DND-41 (cell line): ENCODE results near the gene PTGES3.

Source experiments
- ATAC-seq: fragments of 200-7000 bp; cut with Tn5 transposase; 3 replicates; pipeline ENCODE4 v1.9.1; 2021; ENCODE audit warnings: low read depth; ENCODE audit not compliant: insufficient read depth
- DNase-seq: peaks from one replicate; pipeline ENCODE4 v3.0.0-alpha.2; 2020
- H2AFZ ChIP-seq: 2 replicates; pipeline ENCODE4 v1.6.0; 2012; ENCODE audit warnings: low read depth, low read length
- H3K27ac ChIP-seq: 2 replicates; pipeline ENCODE4 v1.5.1; 2012; ENCODE audit warnings: low read length, inconsistent platforms
- H3K27me3 ChIP-seq: fragments of 200-600 bp; sonication (generic); 2 replicates; pipeline ENCODE4 v1.6.0; 2012; ENCODE audit warnings: low read length, mild to moderate bottlenecking, inconsistent platforms; ENCODE audit not compliant: insufficient read depth, poor library complexity
- H3K36me3 ChIP-seq: 2 replicates; pipeline ENCODE4 v1.5.1; 2012; ENCODE audit warnings: low read length, inconsistent platforms; ENCODE audit not compliant: insufficient read depth
- H3K4me1 ChIP-seq: 2 replicates; pipeline ENCODE4 v1.5.1; 2012; ENCODE audit warnings: mild to moderate bottlenecking, low read length; ENCODE audit not compliant: insufficient read depth
- H3K4me2 ChIP-seq: 2 replicates; pipeline ENCODE4 v1.6.0; 2012; ENCODE audit warnings: mild to moderate bottlenecking, moderate library complexity, low read length, inconsistent platforms; ENCODE audit not compliant: insufficient read depth
- H3K4me3 ChIP-seq, 2 experiments: fragments of 200-600 bp in 1 of 2; shearing (Covaris generic) in 1 of 2; 2 replicates each; pipeline ENCODE4 v1.5.1; 2012 to 2016; ENCODE audit warnings: inconsistent platforms in 2 of 2, low read length in 2 of 2, mild to moderate bottlenecking in 2 of 2, low read depth in 1 of 2, moderate library complexity in 1 of 2
- H3K79me2 ChIP-seq: 2 replicates; pipeline ENCODE4 v1.6.0; 2012; ENCODE audit warnings: low read length, inconsistent platforms; ENCODE audit not compliant: insufficient read depth
- H3K9ac ChIP-seq: 2 replicates; pipeline ENCODE4 v1.6.0; 2012; ENCODE audit warnings: low read depth, mild to moderate bottlenecking, inconsistent platforms, low read length, moderate library complexity
- H3K9me3 ChIP-seq: 2 replicates; pipeline ENCODE4 v1.5.1; 2012; ENCODE audit warnings: low read length, moderate library complexity, mild to moderate bottlenecking, inconsistent platforms; ENCODE audit not compliant: insufficient read depth, severe bottlenecking
- H4K20me1 ChIP-seq: 2 replicates; pipeline ENCODE4 v1.6.0; 2012; ENCODE audit warnings: low read length; ENCODE audit not compliant: insufficient read depth
- EZH2 ChIP-seq: IDR thresholded peaks from 3 replicates; pipeline ENCODE4 v1.6.1; 2012; ENCODE audit warnings: borderline replicate concordance, low read depth, mild to moderate bottlenecking, moderate library complexity, low read length, inconsistent platforms; ENCODE audit not compliant: severe bottlenecking
- TF ChIP-seq, protein P1 (sequence below): IDR thresholded peaks from 2 replicates; pipeline ENCODE4 v1.5.1; 2012; ENCODE audit warnings: borderline replicate concordance, low read length, moderate library complexity, mild to moderate bottlenecking; ENCODE audit not compliant: poor library complexity, severe bottlenecking; ENCODE audit errors: extremely low read depth

The PTGES3 gene

DNA sequence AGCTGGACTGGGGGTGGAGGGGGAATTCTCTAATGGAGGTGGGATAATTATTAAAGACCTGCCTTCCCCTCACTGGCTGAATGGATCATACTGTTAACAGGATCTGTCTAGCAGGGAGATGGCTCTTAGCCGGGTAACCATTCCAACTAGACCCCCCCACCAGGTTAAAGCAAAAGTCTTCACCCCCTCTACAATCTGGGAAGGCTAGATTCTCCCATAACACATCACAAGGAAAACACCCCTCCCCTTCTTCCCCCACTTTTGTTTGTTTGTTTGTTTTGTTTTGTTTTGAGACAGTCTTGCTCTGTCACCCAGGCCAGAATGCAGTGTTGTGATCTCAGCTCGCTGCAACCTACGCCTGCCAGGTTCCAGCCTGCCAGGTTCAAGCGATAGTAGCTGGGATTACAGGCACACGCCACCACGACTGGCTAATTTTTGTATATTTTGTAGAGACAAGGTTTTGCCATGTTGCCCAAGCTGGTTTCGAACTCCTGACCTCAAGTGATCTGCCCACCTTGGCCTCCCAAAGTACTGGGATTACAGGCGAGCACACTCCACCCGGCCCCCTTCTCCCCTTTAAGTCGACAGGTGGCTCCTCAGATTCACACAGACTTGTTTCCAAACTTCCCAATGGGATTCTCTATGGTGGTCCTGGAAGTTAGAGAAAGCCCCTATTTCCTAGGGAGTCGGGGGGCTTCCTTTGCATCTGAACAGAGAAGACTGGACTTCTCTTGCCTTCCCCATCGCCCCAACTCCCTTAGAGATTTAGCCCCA is 54.4 kb downstream of the PTGES3 start:
- H3K4me1 ChIP-seq, result peaks cover 63% of the 10 kb centered on the region
- ATAC-seq, result no peak

DNA sequence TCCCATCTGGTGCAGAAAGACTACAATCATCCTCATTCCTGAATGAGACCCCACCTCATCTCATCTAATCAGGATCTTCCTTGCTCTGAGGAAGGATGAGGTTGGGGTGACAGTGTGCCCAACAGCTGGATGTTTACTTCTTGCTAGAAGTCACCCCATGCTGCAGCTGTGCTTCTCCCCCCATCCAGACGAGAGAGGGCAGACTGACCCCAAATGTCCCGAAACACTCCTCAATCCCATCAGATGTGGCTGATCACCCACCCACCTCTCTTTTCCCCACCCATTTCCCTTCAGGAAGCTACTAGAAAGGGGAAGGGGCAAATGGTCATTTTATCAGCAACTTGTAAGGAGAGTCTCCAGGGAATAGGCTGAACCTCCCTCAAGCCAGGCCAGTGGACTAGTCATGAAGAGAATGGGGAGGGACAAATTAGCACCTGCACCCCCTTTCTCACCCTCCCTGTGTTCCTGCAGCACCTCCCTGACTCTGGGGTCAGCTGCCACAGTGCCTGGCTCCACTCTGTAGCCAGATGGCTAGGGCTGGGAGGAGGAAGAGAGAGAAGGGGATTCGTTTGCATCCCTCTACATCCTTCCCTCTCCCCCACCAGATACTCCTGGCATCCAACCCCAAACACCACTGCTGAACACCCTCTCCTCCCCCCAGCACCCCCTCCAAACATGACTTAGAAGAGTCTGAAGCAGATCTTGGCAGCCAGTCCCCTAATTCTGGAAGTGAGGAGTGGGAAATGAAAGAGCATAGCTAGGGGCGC is 55.2 kb downstream of the PTGES3 start:
- Histone ChIP-seq H3K27ac (no peak overlapping the region), H3K79me2 (peaks cover 65% of the 10 kb centered on the region), H3K4me2 (peak overlapping the region; percentile 72), H4K20me1 (peaks cover 14% of the 10 kb centered on the region; the same call in 1 of the 2 replicates), H3K4me1 (peaks cover 71% of the 10 kb centered on the region), H3K9me3 (no peaks in the 10 kb centered on the region), H2AFZ (no peak overlapping the region), H3K27me3 (no peaks in the 10 kb centered on the region), H3K4me3 (no peak overlapping the region), H3K36me3 (peaks cover 8% of the 10 kb centered on the region), H3K9ac (peak overlapping the region; percentile 11; the same call in 1 of the 2 replicates)
- no peak for TF ChIP-seq EZH2
- TF ChIP-seq, protein P1, sequence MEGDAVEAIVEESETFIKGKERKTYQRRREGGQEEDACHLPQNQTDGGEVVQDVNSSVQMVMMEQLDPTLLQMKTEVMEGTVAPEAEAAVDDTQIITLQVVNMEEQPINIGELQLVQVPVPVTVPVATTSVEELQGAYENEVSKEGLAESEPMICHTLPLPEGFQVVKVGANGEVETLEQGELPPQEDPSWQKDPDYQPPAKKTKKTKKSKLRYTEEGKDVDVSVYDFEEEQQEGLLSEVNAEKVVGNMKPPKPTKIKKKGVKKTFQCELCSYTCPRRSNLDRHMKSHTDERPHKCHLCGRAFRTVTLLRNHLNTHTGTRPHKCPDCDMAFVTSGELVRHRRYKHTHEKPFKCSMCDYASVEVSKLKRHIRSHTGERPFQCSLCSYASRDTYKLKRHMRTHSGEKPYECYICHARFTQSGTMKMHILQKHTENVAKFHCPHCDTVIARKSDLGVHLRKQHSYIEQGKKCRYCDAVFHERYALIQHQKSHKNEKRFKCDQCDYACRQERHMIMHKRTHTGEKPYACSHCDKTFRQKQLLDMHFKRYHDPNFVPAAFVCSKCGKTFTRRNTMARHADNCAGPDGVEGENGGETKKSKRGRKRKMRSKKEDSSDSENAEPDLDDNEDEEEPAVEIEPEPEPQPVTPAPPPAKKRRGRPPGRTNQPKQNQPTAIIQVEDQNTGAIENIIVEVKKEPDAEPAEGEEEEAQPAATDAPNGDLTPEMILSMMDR, result no peak
- DNase-seq (no peak), ATAC-seq (no peak)

More for the DNA sequence above, 54.4 kb downstream of the PTGES3 start:
- peak overlapping the region; percentile 60 for H2AFZ ChIP-seq
- peaks cover 15% of the 10 kb centered on the region for H3K36me3 ChIP-seq
- no peak for DNase-seq
- peak overlapping the region; percentile 61 for H3K9ac ChIP-seq
- peak overlapping the region; percentile 72 for H3K4me2 ChIP-seq
- no peaks in the 10 kb centered on the region for H3K9me3 ChIP-seq
- peaks cover 57% of the 10 kb centered on the region for H3K79me2 ChIP-seq
- TF ChIP-seq, protein P1, result no peak
- no peak for TF ChIP-seq EZH2
- peak overlapping the region; percentile 68 for H3K27ac ChIP-seq
- no peaks in the 10 kb centered on the region for H3K27me3 ChIP-seq
- peak overlapping the region; percentile 61 to 83; a peak in 3 of 4 replicates for H3K4me3 ChIP-seq
- H4K20me1 ChIP-seq, result peaks cover 8% of the 10 kb centered on the region; the same call in 1 of the 2 replicates

DNA sequence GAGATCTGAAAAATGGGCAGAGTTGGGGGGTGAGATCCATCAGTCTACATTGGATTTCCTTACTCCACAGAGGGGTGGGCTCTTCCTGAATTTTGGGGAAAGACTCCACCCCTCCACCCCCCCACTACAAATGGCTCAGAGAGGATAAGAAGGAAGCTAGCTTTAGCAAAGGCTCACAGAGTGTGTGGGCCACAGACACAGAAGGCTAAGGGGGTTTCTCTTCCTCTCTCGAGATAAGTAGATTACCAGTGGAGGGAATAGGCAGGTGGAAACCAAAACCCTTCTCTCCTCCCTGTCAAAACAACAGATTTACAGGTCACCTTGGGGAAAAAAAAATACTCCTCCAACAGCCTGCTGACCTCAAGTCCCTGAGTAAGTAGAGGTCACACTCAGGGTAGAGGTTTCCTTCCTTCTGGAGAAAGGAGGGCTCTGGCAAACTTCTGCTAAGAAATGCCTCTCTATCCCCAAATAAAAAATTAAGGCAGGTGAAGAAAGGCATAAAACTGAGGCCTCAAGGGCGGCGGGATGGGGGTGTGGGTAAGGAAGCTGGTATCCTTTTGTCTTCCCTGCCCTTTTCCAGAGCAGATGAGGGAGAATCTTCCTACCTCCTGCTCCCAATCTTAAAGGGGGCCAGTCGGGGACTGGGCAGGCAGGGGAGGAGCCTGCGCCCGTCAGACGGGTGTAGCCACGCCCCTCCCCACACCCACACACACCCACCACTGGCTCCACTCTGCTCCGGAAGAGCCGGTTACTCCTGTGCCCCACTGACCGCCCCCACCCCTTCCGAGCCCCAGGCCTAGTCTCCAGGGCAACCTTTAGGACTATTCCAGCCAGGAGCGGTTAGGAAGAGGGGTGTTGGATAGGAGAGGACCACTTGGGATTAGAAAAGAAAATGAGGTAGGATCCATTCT is 56.0 kb downstream of the PTGES3 start:
- Histone ChIP-seq H3K79me2 (peaks cover 73% of the 10 kb centered on the region), H3K36me3 (peaks cover 9% of the 10 kb centered on the region; the same call in 1 of the 2 replicates), H3K4me3 (no peak overlapping the region), H3K9me3 (no peaks in the 10 kb centered on the region), H3K27ac (no peak overlapping the region), H3K9ac (no peak overlapping the region), H3K27me3 (no peaks in the 10 kb centered on the region), H3K4me2 (no peak overlapping the region), H4K20me1 (peaks cover 12% of the 10 kb centered on the region; the same call in 1 of the 2 replicates), H2AFZ (no peak overlapping the region), H3K4me1 (peaks cover 70% of the 10 kb centered on the region)
- no peak for TF ChIP-seq EZH2
- TF ChIP-seq, protein P1, result no peak
- ATAC-seq (no peak), DNase-seq (no peak)
